ENCODE results near the gene FXR2. TPM values are rescaled to one million over a fixed set of nuclear protein-coding genes. Genes with fewer than 3 reads are reported as not detected.

The FXR2 gene
- total and polyA plus RNA-seq, 9 of the 15 experiments (the other 6 are each of a cell fraction or from before 2014, with no cell fraction given), result 2.0 to 49.3 (median 24.5) TPM

DNA sequence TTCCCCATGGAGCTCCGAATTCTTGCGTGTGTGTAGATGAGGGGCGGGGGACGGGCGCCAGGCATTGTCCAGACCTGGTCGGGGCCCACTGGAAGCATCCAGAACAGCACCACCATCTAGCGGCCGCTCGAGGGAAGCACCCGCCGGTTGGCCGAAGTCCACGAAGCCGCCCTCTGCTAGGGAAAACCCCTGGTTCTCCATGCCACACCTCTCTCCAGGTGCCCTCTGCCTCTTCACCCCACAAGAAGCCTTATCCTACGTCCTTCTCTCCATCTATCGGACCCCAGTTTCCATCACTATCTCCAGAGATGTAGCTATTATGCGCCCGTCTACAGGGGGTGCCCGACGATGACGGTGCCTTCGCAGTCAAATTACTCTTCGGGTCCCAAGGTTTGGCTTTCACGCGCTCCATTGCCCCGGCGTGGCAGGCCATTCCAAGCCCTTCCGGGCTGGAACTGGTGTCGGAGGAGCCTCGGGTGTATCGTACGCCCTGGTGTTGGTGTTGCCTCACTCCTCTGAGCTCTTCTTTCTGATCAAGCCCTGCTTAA lies 53.6 kb downstream of the FXR2 start (continued):
- TF ChIP-seq, protein P1, sequence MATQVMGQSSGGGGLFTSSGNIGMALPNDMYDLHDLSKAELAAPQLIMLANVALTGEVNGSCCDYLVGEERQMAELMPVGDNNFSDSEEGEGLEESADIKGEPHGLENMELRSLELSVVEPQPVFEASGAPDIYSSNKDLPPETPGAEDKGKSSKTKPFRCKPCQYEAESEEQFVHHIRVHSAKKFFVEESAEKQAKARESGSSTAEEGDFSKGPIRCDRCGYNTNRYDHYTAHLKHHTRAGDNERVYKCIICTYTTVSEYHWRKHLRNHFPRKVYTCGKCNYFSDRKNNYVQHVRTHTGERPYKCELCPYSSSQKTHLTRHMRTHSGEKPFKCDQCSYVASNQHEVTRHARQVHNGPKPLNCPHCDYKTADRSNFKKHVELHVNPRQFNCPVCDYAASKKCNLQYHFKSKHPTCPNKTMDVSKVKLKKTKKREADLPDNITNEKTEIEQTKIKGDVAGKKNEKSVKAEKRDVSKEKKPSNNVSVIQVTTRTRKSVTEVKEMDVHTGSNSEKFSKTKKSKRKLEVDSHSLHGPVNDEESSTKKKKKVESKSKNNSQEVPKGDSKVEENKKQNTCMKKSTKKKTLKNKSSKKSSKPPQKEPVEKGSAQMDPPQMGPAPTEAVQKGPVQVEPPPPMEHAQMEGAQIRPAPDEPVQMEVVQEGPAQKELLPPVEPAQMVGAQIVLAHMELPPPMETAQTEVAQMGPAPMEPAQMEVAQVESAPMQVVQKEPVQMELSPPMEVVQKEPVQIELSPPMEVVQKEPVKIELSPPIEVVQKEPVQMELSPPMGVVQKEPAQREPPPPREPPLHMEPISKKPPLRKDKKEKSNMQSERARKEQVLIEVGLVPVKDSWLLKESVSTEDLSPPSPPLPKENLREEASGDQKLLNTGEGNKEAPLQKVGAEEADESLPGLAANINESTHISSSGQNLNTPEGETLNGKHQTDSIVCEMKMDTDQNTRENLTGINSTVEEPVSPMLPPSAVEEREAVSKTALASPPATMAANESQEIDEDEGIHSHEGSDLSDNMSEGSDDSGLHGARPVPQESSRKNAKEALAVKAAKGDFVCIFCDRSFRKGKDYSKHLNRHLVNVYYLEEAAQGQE (IDR thresholded peaks at IDR 0.05; ENCODE audit: borderline replicate concordance), result peak; percentile 59
- TF ChIP-seq, protein P1 (CRISPR knock-in tag; IDR thresholded peaks at IDR 0.05; ENCODE audit: low read depth), result no peak
- no peak; a peak in 1 of 4 replicates for TF ChIP-seq ARNT (IDR thresholded peaks at IDR 0.05)
- no peak for TF ChIP-seq ZNF589 (CRISPR knock-in tag; IDR thresholded peaks at IDR 0.05; ENCODE audit: low read depth)
- 0 out of 2 replicates have a peak, but pooled peaks have one; percentile 19 for TF ChIP-seq ZSCAN29 (IDR thresholded peaks at IDR 0.05)
- TF ChIP-seq, protein P2, sequence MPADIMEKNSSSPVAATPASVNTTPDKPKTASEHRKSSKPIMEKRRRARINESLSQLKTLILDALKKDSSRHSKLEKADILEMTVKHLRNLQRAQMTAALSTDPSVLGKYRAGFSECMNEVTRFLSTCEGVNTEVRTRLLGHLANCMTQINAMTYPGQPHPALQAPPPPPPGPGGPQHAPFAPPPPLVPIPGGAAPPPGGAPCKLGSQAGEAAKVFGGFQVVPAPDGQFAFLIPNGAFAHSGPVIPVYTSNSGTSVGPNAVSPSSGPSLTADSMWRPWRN (IDR thresholded peaks at IDR 0.05; ENCODE audit: low read depth), result no peak
- TF ChIP-seq RAD21 (CRISPR knock-in tag; conservative IDR thresholded peaks at IDR 0.05 in 1 of 2, IDR thresholded peaks at IDR 0.05 in 1 of 2), result peak; percentile 77 to 79
- TF ChIP-seq, protein P3, sequence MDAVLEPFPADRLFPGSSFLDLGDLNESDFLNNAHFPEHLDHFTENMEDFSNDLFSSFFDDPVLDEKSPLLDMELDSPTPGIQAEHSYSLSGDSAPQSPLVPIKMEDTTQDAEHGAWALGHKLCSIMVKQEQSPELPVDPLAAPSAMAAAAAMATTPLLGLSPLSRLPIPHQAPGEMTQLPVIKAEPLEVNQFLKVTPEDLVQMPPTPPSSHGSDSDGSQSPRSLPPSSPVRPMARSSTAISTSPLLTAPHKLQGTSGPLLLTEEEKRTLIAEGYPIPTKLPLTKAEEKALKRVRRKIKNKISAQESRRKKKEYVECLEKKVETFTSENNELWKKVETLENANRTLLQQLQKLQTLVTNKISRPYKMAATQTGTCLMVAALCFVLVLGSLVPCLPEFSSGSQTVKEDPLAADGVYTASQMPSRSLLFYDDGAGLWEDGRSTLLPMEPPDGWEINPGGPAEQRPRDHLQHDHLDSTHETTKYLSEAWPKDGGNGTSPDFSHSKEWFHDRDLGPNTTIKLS (IDR thresholded peaks at IDR 0.05; ENCODE audit: borderline replicate concordance, low read depth), result no peak; the same call in 1 of the 2 replicates
- TF ChIP-seq BCL6 (CRISPR knock-in tag; IDR thresholded peaks at IDR 0.05), result no peak
- TF ChIP-seq HCFC1 (IDR thresholded peaks at IDR 0.05; ENCODE audit: low read depth, low read length), result no peak
- no peak for TF ChIP-seq RBBP5 (IDR thresholded peaks at IDR 0.05; ENCODE audit: borderline replicate concordance, insufficient read depth, low read length, poor library complexity, severe bottlenecking)
- TF ChIP-seq PRMT5 (CRISPR knock-in tag; IDR thresholded peaks at IDR 0.05), result no peak
- no peak for TF ChIP-seq OTX1 (CRISPR knock-in tag; IDR thresholded peaks at IDR 0.05)
- TF ChIP-seq POLR2AphosphoS5 (IDR thresholded peaks at IDR 0.05; ENCODE audit: control insufficient read depth, insufficient read depth, low read depth, low read length), result no peak
- TF ChIP-seq HMG20A (CRISPR knock-in tag; conservative IDR thresholded peaks at IDR 0.05), result no peak
- TF ChIP-seq, protein P4, sequence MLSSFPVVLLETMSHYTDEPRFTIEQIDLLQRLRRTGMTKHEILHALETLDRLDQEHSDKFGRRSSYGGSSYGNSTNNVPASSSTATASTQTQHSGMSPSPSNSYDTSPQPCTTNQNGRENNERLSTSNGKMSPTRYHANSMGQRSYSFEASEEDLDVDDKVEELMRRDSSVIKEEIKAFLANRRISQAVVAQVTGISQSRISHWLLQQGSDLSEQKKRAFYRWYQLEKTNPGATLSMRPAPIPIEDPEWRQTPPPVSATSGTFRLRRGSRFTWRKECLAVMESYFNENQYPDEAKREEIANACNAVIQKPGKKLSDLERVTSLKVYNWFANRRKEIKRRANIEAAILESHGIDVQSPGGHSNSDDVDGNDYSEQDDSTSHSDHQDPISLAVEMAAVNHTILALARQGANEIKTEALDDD (IDR thresholded peaks at IDR 0.05), result no peak

Measured in K562 (cell line).